HG03378 (cell line): ENCODE measurements around the gene DCTPP1.

Source experiments
- ATAC-seq: cut with Tn5 transposase; IDR thresholded peaks from one replicate; pipeline ENCODE4 v1.9.1; 2021; ENCODE audit warnings: mild to moderate bottlenecking, moderate library complexity; ENCODE audit not compliant: unreplicated experiment

DCTPP1 gene

GRCh38 chr16:30382111-30382881 is 47.5 kb downstream of the DCTPP1 start, which contains the start of gene SEPTIN1:
SEPTIN1 (minus strand) TSS chr16:30382561; CDS start chr16:30382542, 19 bp downstream.
- no peak for ATAC-seq

- no peak for ATAC-seq
Observed at GRCh38 chr16:30381291-30382041, 48.4 kb downstream of the DCTPP1 start.

- no peak for ATAC-seq
Observed at GRCh38 chr16:30380803-30381208, 49.0 kb downstream of the DCTPP1 start.

- ATAC-seq: no peak
Observed at GRCh38 chr16:30380072-30380802, 49.6 kb downstream of the DCTPP1 start.

- ATAC-seq: no peak
Observed at GRCh38 chr16:30379158-30379783, 50.6 kb downstream of the DCTPP1 start.

- ATAC-seq: peak; percentile 71
Observed at GRCh38 chr16:30378236-30379157, 51.3 kb downstream of the DCTPP1 start.

- peak; percentile 36 for ATAC-seq
Observed at GRCh38 chr16:30377812-30378235, 52.0 kb downstream of the DCTPP1 start.

- ATAC-seq: no peak
Observed at GRCh38 chr16:30377050-30377811, 52.6 kb downstream of the DCTPP1 start.

- ATAC-seq: no peak
Observed at GRCh38 chr16:30376461-30376902, 53.3 kb downstream of the DCTPP1 start.

GRCh38 chr16:30375864-30376263 is 54.0 kb downstream of the DCTPP1 start:
- no peak for ATAC-seq

GRCh38 chr16:30374538-30374937 is 55.3 kb downstream of the DCTPP1 start, which contains the start of gene MYL11:
MYL11 (plus strand) TSS chr16:30374802; CDS start chr16:30374858, 56 bp downstream.
- no peak for ATAC-seq
